PC-9 (cell line): Measurements from ENCODE around the gene VCX3A. TPM values are rescaled to one million over a fixed set of nuclear protein-coding genes. Genes with fewer than 3 reads are reported as not detected.
"Not testable (repeated sequence)": the region's sequence is repeated elsewhere in the genome, so short reads cannot be mapped to it uniquely, and the experiment has no call there.

Experiments used
- Bru-seq: library from RNA; stranded (reverse); fragments of 400-500 nt; gene quantifications from one replicate; lab custom pipeline; 2021; lab: Mats Ljungman, UMichigan
- BruChase-seq, 2 experiments: library from RNA; stranded (reverse); fragments of 400-500 nt; gene quantifications; one replicate each; lab custom pipeline; 2021; lab: Mats Ljungman, UMichigan
- BruUV-seq: library from RNA; stranded (reverse); fragments of 400-500 nt; replicated peaks from 2 replicates; lab custom pipeline; 2021; lab: Mats Ljungman, UMichigan
- CTCF ChIA-PET: fragments of 300-600 bp; sonication (Branson Sonifier 250); formaldehyde crosslinking; loops from one replicate; lab custom pipeline; 2022; ENCODE audit warnings: antibody characterized with exemption; lab: Charles Lee
- POLR2A ChIA-PET: fragments of 300-600 bp; sonication (Branson Sonifier 250); formaldehyde crosslinking; loops from one replicate; lab custom pipeline; 2022; ENCODE audit warnings: antibody characterized with exemption; ENCODE audit not compliant: unreplicated experiment; lab: Charles Lee
- DNase-seq, 2 experiments: peaks; one replicate each; pipeline versions ENCODE4 v3.0.0 to v3.0.0-alpha.2; 2015 to 2022; ENCODE audit warnings: mixed read lengths in 1 of 2
- H2AFZ ChIP-seq: fragments of 200-600 bp; sonication (generic); 2 replicates; pipeline ENCODE4 v1.8.1; 2017; ENCODE audit warnings: antibody characterized with exemption
- H3F3A ChIP-seq: fragments of 200-600 bp; sonication (generic); 2 replicates; pipeline ENCODE4 v1.8.1; 2017; ENCODE audit warnings: antibody characterized with exemption, mild to moderate bottlenecking, low read depth; ENCODE audit not compliant: insufficient read depth
- H3K27ac ChIP-seq: fragments of 200-600 bp; sonication (generic); 2 replicates; pipeline ENCODE4 v1.6.1; 2016; ENCODE audit warnings: mixed run types
- H3K27me3 ChIP-seq: fragments of 200-600 bp; sonication (generic); 2 replicates; pipeline ENCODE4 v1.6.1; 2016; ENCODE audit warnings: low read depth, mixed run types; ENCODE audit not compliant: insufficient read depth
- H3K36me3 ChIP-seq: fragments of 200-600 bp; sonication (generic); 2 replicates; pipeline ENCODE4 v1.6.1; 2016; ENCODE audit warnings: low read depth, mixed run types
- H3K4me1 ChIP-seq: fragments of 200-600 bp; sonication (generic); replicated peaks from 2 replicates; pipeline ENCODE4 v1.6.1; 2016; ENCODE audit warnings: mixed run types; ENCODE audit not compliant: insufficient read depth
- H3K4me2 ChIP-seq: fragments of 200-600 bp; sonication (generic); 2 replicates; pipeline ENCODE4 v1.6.1; 2017; ENCODE audit warnings: mixed run types
- H3K4me3 ChIP-seq: fragments of 200-600 bp; sonication (generic); 2 replicates; pipeline ENCODE4 v1.6.1; 2016; ENCODE audit warnings: mixed run types
- H3K79me2 ChIP-seq: fragments of 200-600 bp; sonication (generic); 2 replicates; pipeline ENCODE4 v1.6.1; 2017; ENCODE audit warnings: low read depth, mixed run types
- H3K9me2 ChIP-seq: fragments of 200-600 bp; sonication (generic); 2 replicates; pipeline ENCODE4 v1.8.1; 2017; ENCODE audit warnings: mild to moderate bottlenecking; ENCODE audit not compliant: insufficient read depth
- H3K9me3 ChIP-seq: fragments of 200-600 bp; sonication (generic); 2 replicates; pipeline ENCODE4 v1.8.1; 2016; ENCODE audit warnings: low read depth; ENCODE audit not compliant: insufficient read depth
- H4K20me1 ChIP-seq: fragments of 200-600 bp; sonication (generic); 2 replicates; pipeline ENCODE4 v1.8.1; 2017; ENCODE audit not compliant: insufficient read depth
- EZH2 ChIP-seq: fragments of 200-600 bp; sonication (generic); IDR thresholded peaks from 2 replicates; pipeline ENCODE4 v1.8.0; 2017; ENCODE audit warnings: antibody characterized with exemption, low read depth
- intact Hi-C: fragments of 100-400 bp; cut with micrococcal nuclease; formaldehyde crosslinking; loops from one replicate; pipeline ENCODE4 v1.10.0; 2022; ENCODE audit not compliant: unreplicated experiment
- long read RNA-seq: library from polyadenylated mRNA; stranded (forward); transcript quantifications from one replicate; pipeline ENCODE4 v2.0.0, GENCODE V29; 2022
- total RNA-seq: library from RNA; stranded (reverse); gene quantifications from 2 replicates; pipeline ENCODE4 v1.2.3, GENCODE V29; 2021
- TF ChIP-seq, protein P1 (sequence below): fragments of 200-600 bp; sonication (generic); conservative IDR thresholded peaks from 2 replicates; pipeline ENCODE4 v1.6.1; 2017; ENCODE audit warnings: mixed run types, antibody characterized with exemption, mild to moderate bottlenecking, moderate library complexity

VCX3A gene
- total RNA-seq, result 0.85 and 2.3 TPM in 2 replicates
- percentile 13 among the genes with signal in this experiment for Bru-seq, nascent RNA
- BruChase-seq, experiment 1, labeled RNA remaining after a 2-hour chase, result percentile 28 among the genes with signal in this experiment
- BruChase-seq, experiment 2, labeled RNA remaining after a 6-hour chase, result percentile 37 among the genes with signal in this experiment
- long read RNA-seq, partial matches to known transcripts, result 5 of 5 reads
- long read RNA-seq, other reads (novel, unspliced or antisense), result 0 of 5 reads

DNA sequence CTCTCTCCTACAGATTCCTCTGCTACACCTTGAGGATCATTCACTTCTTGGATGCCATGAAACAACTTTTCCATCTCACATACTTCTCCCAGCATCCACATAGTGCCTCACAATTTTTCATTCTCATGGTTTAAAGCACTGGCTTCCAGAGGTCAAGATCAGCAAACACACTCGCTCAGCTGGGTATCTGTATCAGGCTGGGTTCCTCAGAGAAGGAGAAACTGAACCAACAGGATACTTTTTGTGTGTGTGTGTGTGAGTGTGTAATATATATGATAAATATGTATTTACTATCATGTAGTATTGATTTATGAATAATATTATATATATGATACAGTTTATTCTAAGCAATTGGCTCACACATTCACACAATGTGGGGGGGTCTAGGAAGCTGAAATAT lies at the start of gene VCX3A:
TSS of gene VCX3A (minus strand) at position 101 of the 400 bp plus-strand sequence. CDS start 621 bp downstream, outside the sequence.
- H3K4me3 ChIP-seq, CTCF ChIA-PET, H3K79me2 ChIP-seq, H3K27me3 ChIP-seq, DNase-seq, H3K27ac ChIP-seq, H3K9me3 ChIP-seq, intact Hi-C loops, POLR2A ChIA-PET, H3K4me2 ChIP-seq, H3K36me3 ChIP-seq, H2AFZ ChIP-seq, H3K4me1 ChIP-seq, H3K9me2 ChIP-seq, H4K20me1 ChIP-seq, BruUV-seq, H3F3A ChIP-seq: not testable (repeated sequence)

DNA sequence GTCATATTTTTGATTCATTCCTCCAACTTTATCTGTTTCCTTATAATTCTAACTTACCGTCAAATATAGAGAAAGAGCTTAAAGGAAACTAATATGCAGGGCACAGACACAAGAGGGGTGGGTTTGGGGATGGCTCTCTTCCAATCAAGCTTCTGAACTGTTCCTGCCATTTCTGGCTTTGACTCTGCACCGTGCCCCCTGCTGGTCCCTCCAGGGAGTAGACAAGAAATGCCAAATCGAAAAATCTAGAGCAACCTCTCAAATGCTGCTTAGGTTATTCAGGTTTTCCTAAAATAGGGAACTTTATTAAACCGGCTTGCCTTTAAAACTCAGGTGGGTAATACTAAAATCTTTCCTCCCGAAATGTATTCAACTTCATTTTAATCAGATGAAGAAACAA lies 39.8 kb upstream of the VCX3A start:
- H3K36me3 ChIP-seq, result no peaks in the 10 kb centered on the region
- no peaks in the 10 kb centered on the region for H3K4me1 ChIP-seq
- POLR2A ChIA-PET, result no interaction called here
- TF ChIP-seq, protein P1, sequence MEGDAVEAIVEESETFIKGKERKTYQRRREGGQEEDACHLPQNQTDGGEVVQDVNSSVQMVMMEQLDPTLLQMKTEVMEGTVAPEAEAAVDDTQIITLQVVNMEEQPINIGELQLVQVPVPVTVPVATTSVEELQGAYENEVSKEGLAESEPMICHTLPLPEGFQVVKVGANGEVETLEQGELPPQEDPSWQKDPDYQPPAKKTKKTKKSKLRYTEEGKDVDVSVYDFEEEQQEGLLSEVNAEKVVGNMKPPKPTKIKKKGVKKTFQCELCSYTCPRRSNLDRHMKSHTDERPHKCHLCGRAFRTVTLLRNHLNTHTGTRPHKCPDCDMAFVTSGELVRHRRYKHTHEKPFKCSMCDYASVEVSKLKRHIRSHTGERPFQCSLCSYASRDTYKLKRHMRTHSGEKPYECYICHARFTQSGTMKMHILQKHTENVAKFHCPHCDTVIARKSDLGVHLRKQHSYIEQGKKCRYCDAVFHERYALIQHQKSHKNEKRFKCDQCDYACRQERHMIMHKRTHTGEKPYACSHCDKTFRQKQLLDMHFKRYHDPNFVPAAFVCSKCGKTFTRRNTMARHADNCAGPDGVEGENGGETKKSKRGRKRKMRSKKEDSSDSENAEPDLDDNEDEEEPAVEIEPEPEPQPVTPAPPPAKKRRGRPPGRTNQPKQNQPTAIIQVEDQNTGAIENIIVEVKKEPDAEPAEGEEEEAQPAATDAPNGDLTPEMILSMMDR, result peak; percentile 48; the same call in 1 of the 2 replicates
- no peak for TF ChIP-seq EZH2
- DNase-seq, result no peak
- H3F3A ChIP-seq, result no peaks in the 10 kb centered on the region
- H3K27me3 ChIP-seq, result no peaks in the 10 kb centered on the region
- H3K9me3 ChIP-seq, result no peaks in the 10 kb centered on the region
- H3K9me2 ChIP-seq, result no peaks in the 10 kb centered on the region; the same call in 1 of the 2 replicates
- no peak overlapping the region for H3K4me3 ChIP-seq
- no peak overlapping the region for H3K27ac ChIP-seq
- intact Hi-C loops, result no loop called here
- no TSS peak for BruUV-seq
- no peak overlapping the region for H2AFZ ChIP-seq
- no peaks in the 10 kb centered on the region for H3K79me2 ChIP-seq
- CTCF ChIA-PET, result no interaction called here
- H4K20me1 ChIP-seq, result no peaks in the 10 kb centered on the region
- no peak overlapping the region for H3K4me2 ChIP-seq

- Histone ChIP-seq H3K9me2 (no peaks in the 10 kb centered on the region), H3K79me2 (no peaks in the 10 kb centered on the region), H3K4me2 (no peak overlapping the region), H2AFZ (no peak overlapping the region), H3K4me1 (no peaks in the 10 kb centered on the region), H3K4me3 (no peak overlapping the region), H4K20me1 (no peaks in the 10 kb centered on the region), H3K27me3 (no peaks in the 10 kb centered on the region), H3K9me3 (no peaks in the 10 kb centered on the region), H3F3A (no peaks in the 10 kb centered on the region), H3K36me3 (no peaks in the 10 kb centered on the region), H3K27ac (no peak overlapping the region)
- intact Hi-C loops, result no loop called here
- CTCF ChIA-PET, result no interaction called here
- no TSS peak for BruUV-seq
- DNase-seq, result no peak
- POLR2A ChIA-PET, result no interaction called here
- TF ChIP-seq, protein P1, result no peak
- TF ChIP-seq EZH2, result no peak
These were observed 33.1 kb upstream of the VCX3A start for GRCh38 chrX:6568031-6568430.
